NCI-H510A (cell line): ENCODE measurements around the gene STX8.

Experiments used
- DNase-seq: peaks from one replicate; lab custom pipeline; 2025; lab: John Stamatoyannopoulos, UW

The STX8 gene

GRCh38 chr17:9298135-9298534, 277.5 kb downstream of the STX8 start:
- no peak for DNase-seq

- no peak for DNase-seq
These were observed 280.9 kb downstream of the STX8 start for GRCh38 chr17:9294661-9295210.

- no peak for DNase-seq
These were observed 283.1 kb downstream of the STX8 start for GRCh38 chr17:9292561-9292941.

- DNase-seq, result no peak
These were observed 283.6 kb downstream of the STX8 start for GRCh38 chr17:9291912-9292560.

GRCh38 chr17:9290226-9290613, 285.4 kb downstream of the STX8 start:
- DNase-seq, result no peak

GRCh38 chr17:9287306-9287705, 288.3 kb downstream of the STX8 start:
- DNase-seq, result no peak

GRCh38 chr17:9286434-9286833, 289.2 kb downstream of the STX8 start:
- no peak for DNase-seq

GRCh38 chr17:9285602-9286427, 289.8 kb downstream of the STX8 start:
- no peak for DNase-seq

- no peak for DNase-seq
These were observed 290.7 kb downstream of the STX8 start for GRCh38 chr17:9284884-9285283.

- no peak for DNase-seq
These were observed 291.7 kb downstream of the STX8 start for GRCh38 chr17:9283909-9284308.

GRCh38 chr17:9279893-9280292, 295.7 kb downstream of the STX8 start:
- no peak for DNase-seq

GRCh38 chr17:9274973-9275372, 300.6 kb downstream of the STX8 start:
- no peak for DNase-seq

GRCh38 chr17:9273428-9274391, 301.9 kb downstream of the STX8 start:
- no peak for DNase-seq

- DNase-seq, result no peak
These were observed 303.0 kb downstream of the STX8 start for GRCh38 chr17:9272501-9273200.

- no peak for DNase-seq
These were observed 303.6 kb downstream of the STX8 start for GRCh38 chr17:9271989-9272388.

- DNase-seq, result no peak
These were observed 304.7 kb downstream of the STX8 start for GRCh38 chr17:9270921-9271320.

GRCh38 chr17:9269350-9270035, 306.1 kb downstream of the STX8 start:
- DNase-seq, result no peak

GRCh38 chr17:9268546-9268945, 307.1 kb downstream of the STX8 start:
- no peak for DNase-seq

GRCh38 chr17:9266697-9267117, 308.9 kb downstream of the STX8 start:
- no peak for DNase-seq

GRCh38 chr17:9266031-9266680, 309.5 kb downstream of the STX8 start:
- no peak for DNase-seq
